ENCODE data around the gene SEC14L2.

The SEC14L2 gene

GRCh38 chr22:30408388-30409102 lies 11.7 kb downstream of the SEC14L2 start:
- FAIRE-seq = no peak

GRCh38 chr22:30411780-30412179 lies 15.0 kb downstream of the SEC14L2 start:
- no peak for FAIRE-seq

GRCh38 chr22:30413001-30413400 lies 16.2 kb downstream of the SEC14L2 start:
- FAIRE-seq = no peak

DNA sequence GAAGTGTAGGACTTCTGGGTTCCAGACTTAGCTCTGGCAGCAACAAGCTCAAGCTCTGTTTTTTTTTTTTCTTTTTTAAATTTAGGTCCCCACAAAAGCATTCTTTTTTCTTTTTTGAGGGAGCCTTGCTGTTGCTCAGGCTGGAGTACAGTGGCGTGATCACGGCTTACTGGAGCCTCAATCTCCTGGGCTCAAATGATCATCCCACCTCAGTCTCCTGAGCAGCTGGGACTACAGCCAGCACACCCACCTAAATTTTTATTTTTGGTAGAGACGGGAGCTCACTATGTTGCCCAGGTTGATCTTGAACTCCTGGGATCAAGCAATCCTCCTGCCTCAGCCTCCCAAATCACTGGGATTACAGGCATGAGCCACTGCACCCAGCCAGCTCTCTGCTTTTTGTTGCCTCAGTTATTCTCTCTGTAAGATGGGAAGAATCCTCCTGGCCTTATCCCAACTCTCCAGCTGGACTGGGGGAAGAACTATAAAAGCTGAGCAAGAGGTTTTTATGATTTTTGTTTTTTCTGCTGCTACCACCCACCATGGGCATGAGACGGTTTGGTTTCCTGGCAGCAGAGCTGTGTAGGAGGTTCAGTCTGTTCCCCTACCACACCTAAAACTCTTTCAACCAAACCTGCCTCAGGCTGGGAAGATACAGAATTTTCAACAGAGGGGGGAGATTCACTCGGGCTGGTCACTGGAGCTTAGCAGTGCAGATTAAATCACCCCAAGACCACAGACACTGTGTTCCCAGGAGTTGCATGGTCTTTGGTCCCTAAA lies 17.1 kb downstream of the SEC14L2 start:
- no peak for FAIRE-seq

DNA sequence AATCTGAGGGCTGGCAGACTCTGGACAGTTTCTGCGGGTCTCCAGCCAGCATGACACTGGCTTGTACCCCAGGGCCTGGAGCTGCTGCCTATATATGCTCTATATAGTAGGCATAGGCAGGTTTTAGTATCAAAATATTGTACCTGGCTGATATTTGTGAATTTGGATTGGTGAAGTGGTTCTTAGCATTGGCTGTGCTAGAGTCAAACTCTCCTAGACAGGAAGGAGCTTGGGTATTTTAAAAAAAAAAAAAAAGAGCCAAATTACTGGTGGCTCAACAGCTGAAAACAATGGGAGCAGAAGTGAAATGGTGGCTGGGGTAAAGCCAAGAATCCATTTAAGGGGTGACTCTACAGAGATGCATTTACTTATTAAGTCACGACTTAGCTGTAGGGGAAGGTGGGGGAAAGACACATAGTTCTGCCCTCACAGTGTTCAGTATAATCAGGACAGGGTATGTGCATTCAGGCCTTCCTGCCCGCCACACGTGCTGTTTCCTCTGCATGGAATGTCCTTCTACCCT lies 17.8 kb downstream of the SEC14L2 start:
- FAIRE-seq = no peak

GRCh38 chr22:30416403-30416802 lies 19.6 kb downstream of the SEC14L2 start:
- FAIRE-seq = no peak

DNA sequence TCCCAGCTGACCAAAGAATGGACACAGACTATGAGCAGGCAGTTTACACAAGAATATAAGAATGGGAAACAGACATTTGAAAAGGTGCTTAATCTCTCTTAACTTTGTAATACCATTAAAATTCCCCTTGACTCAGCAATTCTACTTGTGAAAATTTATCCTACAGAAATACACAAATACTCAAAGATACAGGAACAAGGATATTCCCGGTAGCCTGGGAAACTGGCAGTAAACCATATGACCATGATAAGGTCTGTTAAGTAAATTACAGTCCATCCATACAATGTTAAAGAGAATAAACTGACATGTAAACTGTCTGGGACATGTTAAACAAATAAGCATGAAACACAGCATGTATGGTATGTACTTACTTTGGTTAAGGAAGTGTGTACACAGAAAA lies 20.0 kb downstream of the SEC14L2 start:
- no peak for FAIRE-seq

DNA sequence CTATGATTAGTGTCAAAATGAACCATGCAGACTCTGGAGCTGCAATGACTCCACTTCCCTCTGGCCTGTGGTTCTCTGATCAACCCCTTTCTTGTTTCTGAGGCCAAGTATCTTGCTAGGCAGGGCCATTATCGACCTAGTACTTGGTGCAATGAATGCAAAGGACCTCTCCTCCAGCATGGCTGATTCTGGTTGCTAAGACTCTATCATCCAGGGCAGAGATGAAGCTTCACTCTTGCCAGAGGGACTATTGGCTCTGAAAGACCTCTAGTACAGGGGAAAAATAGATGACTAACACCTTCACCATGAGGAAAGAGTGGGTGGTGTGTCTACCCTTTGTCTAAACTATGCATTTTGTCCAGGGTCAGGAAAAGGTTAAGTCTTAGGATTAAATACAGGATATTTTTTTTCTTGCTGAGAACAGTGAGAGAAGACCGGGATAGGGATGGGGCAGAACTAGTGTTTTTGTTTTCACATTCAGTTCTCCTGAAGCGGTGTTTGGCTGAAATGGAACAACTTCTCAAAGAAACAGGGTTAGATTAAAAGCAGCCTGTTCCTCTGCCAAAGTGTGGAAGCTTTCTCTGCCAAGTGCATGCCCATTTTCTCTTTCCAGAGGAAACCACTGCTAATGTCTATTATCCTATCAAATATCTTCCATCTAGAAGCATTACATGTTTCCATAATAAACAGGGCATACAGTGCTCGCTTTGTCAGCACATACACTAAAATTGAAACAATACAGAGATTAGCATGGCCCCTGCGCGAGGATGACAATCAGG lies 23.7 kb downstream of the SEC14L2 start:
- FAIRE-seq = no peak

DNA sequence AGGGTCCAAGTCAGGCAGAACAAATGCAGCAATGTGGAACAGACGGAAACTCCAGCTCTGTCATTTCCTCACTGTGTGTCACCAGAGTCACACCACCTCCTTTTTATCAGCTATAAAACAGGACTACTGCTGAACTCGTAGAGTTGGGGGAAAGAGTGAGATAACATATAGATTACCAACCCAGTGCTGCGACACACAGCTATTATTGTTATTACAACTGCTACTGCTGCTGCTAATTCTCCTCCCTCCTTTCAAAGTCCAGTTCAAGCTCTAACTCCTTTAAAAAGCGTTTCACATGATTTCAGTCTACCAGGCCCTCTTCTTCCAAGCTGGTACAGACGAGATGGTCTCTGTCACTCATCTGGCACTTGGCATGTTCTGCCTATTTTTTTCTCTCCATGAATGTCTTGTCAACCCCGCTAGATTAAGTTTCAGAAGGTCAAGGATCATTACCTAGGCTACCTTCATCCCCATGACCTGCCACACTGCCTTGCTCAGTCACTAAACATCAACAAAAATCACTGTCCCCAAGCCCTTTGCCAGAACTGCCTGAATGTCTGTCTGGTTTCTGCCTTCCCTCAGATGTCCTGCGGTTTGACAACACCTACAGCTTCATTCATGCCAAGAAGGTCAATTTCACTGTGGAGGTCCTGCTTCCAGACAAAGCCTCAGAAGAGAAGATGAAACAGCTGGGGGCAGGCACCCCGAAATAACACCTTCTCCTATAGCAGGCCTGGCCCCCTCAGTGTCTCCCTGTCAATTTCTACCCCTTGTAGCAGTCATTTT lies 25.1 kb downstream of the SEC14L2 start:
- FAIRE-seq = no peak

DNA sequence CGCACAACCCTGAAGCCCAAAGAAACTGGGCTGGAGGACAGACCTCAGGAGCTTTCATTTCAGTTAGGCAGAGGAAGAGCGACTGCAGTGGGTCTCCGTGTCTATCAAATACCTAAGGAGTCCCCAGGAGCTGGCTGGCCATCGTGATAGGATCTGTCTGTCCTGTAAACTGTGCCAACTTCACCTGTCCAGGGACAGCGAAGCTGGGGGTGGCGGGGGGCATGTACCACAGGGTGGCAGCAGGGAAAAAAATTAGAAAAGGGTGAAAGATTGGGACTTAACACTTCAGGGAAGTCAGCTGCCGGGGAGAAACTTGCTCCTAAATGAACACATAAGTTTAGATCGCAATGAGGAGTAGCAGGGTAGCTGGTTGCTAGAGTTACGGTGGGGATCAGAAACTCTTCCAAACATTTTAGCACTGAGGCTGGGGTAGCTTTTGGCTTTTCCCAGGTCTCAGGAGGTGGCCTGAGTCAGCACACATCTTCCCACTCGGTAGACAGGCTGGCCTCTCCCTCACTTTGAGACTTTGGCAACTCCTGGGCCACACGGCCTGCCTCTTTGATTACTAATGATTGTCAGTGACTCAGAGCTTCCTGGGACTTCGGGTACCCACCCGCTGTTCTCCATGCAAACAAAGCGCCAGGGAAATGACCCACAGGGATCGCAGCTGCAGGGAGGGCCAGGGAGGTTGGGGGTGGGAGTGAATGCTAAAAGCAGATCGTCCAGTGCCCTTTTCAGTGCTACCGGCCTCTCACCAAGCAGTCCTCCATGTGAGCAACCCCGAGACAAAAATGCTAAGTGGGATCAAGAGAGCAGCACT lies 25.9 kb downstream of the SEC14L2 start:
- no peak for FAIRE-seq

DNA sequence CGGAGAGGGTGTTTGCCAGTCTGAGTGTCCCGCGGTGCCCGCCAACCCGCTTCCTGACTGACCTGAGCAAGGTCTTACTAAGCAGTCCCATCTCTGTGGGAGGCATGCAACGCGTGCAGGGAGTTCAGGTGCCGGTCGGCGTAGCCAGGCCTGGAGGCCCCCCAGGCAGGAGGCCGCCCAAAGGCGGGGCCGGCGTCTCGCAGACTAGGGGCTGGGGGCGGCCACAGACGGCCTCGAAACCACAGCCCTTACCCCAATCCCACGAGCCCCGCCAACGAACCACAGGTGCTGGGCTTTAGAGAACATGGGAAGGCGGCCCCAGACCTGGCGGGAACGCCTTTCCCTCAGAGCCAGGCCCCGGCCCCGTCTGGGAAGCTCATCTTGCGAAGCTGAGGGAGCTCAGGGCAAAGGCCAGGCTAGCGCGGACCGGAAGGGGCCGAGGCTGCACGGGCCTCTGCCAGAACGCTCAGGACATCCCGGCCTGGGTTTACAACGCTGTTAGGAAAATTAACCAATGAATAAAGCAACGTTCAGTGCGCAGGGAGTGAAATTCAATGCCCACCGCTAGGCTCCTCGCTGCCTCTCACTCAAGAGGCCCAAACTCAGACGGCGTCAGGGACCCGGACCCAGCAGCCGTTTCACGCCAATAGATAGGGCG lies 26.6 kb downstream of the SEC14L2 start:
- FAIRE-seq = no peak

- FAIRE-seq = no peak
These were observed 27.2 kb downstream of the SEC14L2 start for GRCh38 chr22:30423959-30424533.

DNA sequence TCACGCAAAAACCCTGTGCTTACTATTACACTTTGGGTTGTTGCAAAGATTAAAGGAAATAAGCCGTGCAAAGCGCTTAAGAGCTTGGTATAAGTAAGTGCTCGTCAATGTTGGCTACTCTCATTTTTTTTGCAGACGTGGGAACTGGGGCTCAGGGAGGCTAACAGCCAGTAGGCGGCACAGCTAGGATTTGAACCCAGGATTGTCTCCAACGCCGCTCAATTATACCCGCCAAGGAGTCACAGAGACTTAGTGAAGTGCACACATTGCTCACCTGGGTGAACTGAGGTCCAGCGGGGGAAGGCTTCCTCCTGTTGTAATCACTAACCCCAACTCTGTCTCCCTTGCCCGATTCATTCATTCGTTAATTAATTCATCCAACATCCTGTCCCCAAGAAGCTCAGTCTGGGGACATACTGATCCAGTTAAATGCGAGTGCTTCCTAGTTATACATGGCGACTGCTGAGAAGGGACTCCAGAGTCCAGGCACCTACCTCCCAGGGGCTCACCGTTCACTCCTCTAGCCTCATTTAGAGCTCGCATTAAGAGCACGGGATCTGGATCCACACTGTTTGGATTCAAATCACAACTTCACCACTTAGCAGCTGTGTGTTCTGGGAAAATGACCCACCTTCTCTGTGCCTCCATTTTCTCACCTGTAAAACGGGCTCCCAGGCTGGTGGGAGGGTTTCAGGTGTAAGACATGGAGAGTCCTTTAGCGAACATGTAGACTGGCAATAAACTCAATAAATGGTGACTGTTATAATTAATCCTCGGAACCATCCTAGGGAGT lies 27.9 kb downstream of the SEC14L2 start:
- FAIRE-seq = no peak

DNA sequence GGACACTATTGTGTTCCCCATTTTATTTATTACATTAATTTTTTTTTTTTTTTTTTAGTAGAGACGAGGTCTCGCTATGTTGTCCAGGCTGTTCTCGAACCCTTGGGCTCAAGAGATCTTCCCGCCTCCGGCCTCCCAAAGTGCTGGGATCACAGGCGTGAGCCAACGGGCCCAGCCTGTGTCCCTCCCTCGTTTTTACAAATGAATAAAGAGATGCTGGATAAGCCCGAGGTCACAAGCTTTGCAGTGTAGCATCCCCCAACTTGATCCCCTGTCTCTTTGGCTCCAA lies 28.5 kb downstream of the SEC14L2 start:
- no peak for FAIRE-seq

- FAIRE-seq = no peak
These were observed 29.0 kb downstream of the SEC14L2 start, which contains the start of gene MTFP1 for GRCh38 chr22:30425616-30426387. MTFP1 (plus strand) TSS chr22:30425768; CDS start chr22:30425880, 112 bp downstream.

DNA sequence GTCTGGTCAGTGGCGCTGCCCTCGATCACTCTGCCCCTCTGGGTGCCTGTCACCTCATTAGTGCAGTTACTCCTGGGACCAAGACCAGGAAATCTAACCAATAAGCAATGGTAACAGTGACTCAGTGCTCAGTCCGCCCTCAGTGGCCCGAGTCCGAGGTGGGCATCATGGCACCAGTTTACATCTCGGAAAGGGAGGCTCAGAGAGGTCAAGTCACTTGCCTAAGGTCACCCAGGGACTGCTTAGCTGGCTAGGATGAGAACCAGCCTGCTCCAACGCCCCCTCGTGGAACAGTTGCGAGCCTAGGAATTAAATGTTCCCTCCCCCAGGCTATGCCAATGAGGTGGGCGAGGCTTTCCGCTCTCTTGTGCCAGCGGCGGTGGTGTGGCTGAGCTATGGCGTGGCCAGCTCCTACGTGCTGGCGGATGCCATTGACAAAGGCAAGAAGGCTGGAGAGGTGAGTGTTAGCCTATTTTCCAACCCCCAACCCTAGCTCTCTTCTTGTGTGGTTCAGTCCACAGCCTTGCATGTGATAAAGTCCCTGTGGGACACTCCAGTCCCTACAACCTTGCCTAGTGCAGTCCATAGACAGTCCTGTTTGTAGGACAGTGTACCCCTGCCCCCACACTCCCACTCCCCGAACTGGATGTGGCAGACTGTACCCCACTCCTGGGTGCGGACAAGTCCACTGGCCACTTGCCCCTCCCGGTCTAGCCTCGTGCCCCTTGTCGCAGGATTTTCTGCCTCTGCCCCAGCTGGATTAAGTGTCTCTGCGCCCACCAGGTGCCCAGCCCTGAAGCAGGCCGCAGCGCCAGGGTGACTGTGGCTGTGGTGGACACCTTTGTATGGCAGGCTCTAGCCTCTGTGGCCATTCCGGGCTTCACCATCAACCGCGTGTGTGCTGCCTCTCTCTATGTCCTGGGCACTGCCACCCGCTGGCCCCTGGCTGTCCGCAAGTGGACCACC lies 29.9 kb downstream of the SEC14L2 start:
- no peak for FAIRE-seq

DNA sequence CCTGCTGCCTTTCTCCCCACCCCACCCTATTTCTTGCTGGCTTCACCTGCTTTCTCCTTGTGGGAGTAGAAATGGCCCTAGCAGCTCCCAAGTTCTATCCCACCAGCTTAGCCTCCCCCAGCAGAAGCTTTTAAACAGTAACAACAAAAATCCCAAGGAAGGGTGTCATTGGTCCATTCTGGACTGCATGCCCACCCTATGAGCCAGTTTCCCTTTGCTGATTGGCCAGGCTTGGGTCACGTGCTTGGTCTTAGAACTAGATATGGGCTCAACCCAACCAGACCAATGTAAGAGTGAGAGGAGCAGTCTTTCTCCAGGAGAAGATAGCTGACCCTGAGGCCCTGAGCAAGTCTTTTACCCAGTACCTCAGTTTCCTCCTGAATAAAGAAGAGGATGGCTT lies 31.1 kb downstream of the SEC14L2 start:
- no peak for FAIRE-seq

DNA sequence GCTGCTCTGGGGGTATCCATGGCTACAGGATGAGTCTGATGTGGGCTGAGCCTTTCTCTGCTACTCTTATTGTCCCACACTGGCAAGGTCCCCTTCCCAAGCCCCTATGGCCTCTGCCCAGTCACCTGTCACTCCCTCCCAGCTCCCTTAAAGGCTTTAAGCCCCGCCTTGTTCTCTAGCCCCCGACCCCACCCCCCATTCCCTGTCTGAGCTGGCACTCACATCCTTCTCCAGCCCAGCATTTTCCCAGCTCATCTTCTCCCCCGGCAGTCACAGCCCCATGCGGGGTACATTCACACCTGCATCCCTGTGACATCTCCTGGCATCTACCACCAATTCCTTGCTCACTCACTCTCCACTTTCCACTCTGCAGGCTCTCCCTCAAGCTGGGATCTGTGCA lies 33.1 kb downstream of the SEC14L2 start:
- no peak for FAIRE-seq

All from colon (tissue), 2 donors.